OCI-LY7 (cell line): ENCODE results near the gene CARD6. TPM values are rescaled to one million over a fixed set of nuclear protein-coding genes. Genes with fewer than 3 reads are reported as not detected.

Source experiments
- BruUV-seq: library from RNA; stranded (reverse); fragments of 400-500 nt; replicated peaks from 2 replicates; lab custom pipeline; 2021; lab: Mats Ljungman, UMichigan
- CTCF ChIA-PET: fragments of 300-600 bp; sonication (Branson Sonifier 250); formaldehyde crosslinking; loops from one replicate; lab custom pipeline; 2022; ENCODE audit warnings: antibody characterized with exemption; ENCODE audit not compliant: unreplicated experiment; lab: Charles Lee
- POLR2A ChIA-PET: fragments of 300-600 bp; sonication (Branson Sonifier 250); formaldehyde crosslinking; loops from one replicate; lab custom pipeline; 2022; ENCODE audit warnings: antibody characterized with exemption; lab: Charles Lee
- DNase-seq: peaks from one replicate; pipeline ENCODE4 v3.0.0-alpha.2; 2015; ENCODE audit warnings: low spot score
- H2AFZ ChIP-seq: fragments of 200-600 bp; sonication (generic), shearing (Covaris generic); 2 replicates; pipeline ENCODE4 v1.6.1; 2014; ENCODE audit warnings: mild to moderate bottlenecking, antibody characterized with exemption, low read length, moderate library complexity
- H3K27ac ChIP-seq: fragments of 200-600 bp; sonication (generic); 2 replicates; pipeline ENCODE4 v1.5.1; 2014; ENCODE audit warnings: mixed run types, low read depth, mild to moderate bottlenecking, moderate library complexity, low read length, inconsistent platforms; ENCODE audit not compliant: poor library complexity, severe bottlenecking
- H3K36me3 ChIP-seq: fragments of 200-600 bp; sonication (generic); 2 replicates; pipeline ENCODE4 v1.6.1; 2014; ENCODE audit warnings: mild to moderate bottlenecking, antibody characterized with exemption, low read length, moderate library complexity, mixed read lengths; ENCODE audit not compliant: insufficient read depth
- H3K4me1 ChIP-seq: fragments of 200-600 bp; sonication (generic); 2 replicates; pipeline ENCODE4 v1.5.1; 2014; ENCODE audit warnings: mild to moderate bottlenecking, low read length; ENCODE audit not compliant: insufficient read depth, poor library complexity, severe bottlenecking
- H3K4me2 ChIP-seq: fragments of 200-600 bp; sonication (generic); 2 replicates; pipeline ENCODE4 v1.6.1; 2014; ENCODE audit warnings: mild to moderate bottlenecking, low read length
- H3K4me3 ChIP-seq: fragments of 200-600 bp; sonication (generic); 2 replicates; pipeline ENCODE4 v1.5.1; 2014; ENCODE audit warnings: mild to moderate bottlenecking, low read depth, low read length; ENCODE audit not compliant: poor library complexity, severe bottlenecking
- H3K79me2 ChIP-seq: fragments of 200-600 bp; sonication (generic); 2 replicates; pipeline ENCODE4 v1.6.1; 2016; ENCODE audit warnings: low read depth, mild to moderate bottlenecking, low read length, moderate library complexity, mixed read lengths; ENCODE audit not compliant: insufficient read depth
- H3K9me2 ChIP-seq: fragments of 200-600 bp; sonication (generic); 2 replicates; pipeline ENCODE4 v1.6.1; 2016; ENCODE audit warnings: mild to moderate bottlenecking, low read length, mixed read lengths; ENCODE audit not compliant: insufficient read depth
- H3K9me3 ChIP-seq: fragments of 200-600 bp; sonication (generic); 2 replicates; pipeline ENCODE4 v1.6.1; 2014; ENCODE audit warnings: mild to moderate bottlenecking, mixed run types, low read length, mixed read lengths
- H4K20me1 ChIP-seq: fragments of 200-600 bp; sonication (generic); 2 replicates; pipeline ENCODE4 v1.6.1; 2014; ENCODE audit warnings: mild to moderate bottlenecking, antibody characterized with exemption, low read length, moderate library complexity, mixed read lengths; ENCODE audit not compliant: insufficient read depth
- CTCF ChIP-seq: fragments of 200-600 bp; sonication (generic); conservative IDR thresholded peaks from 2 replicates; pipeline ENCODE4 v1.5.1; 2014; ENCODE audit warnings: mild to moderate bottlenecking, antibody characterized with exemption, low read length, moderate library complexity, mixed read lengths
- EZH2phosphoT487 ChIP-seq: fragments of 200-600 bp; sonication (generic); IDR thresholded peaks from 2 replicates; pipeline ENCODE4 v1.6.1; 2018; ENCODE audit warnings: low read depth, borderline replicate concordance, mild to moderate bottlenecking, mixed run types, antibody characterized with exemption, low read length, moderate library complexity, mixed read lengths
- intact Hi-C: fragments of 100-400 bp; cut with micrococcal nuclease; formaldehyde crosslinking; loops from one replicate; pipeline ENCODE4 v1.10.0; 2022; ENCODE audit not compliant: unreplicated experiment
- small RNA-seq: library from RNA; depleted of rRNA; stranded (forward); fragments of <200 nt; gene quantifications from one replicate; pipeline ENCODE3, GENCODE V24; 2014
- total RNA-seq, 2 experiments: library from RNA; depleted of rRNA in 1 of 2; stranded (reverse); fragments of >200 nt in 1 of 2; shearing (Covaris generic) in 1 of 2; gene quantifications; 2 replicates each; pipeline ENCODE4 v1.2.3, GENCODE V29; 2014 to 2022

The CARD6 gene
- total RNA-seq, 2 experiments from 2014 or later = 0.53 to 1.1 TPM

- no peaks in the 10 kb centered on the region for H3K4me1 ChIP-seq
- no peaks in the 10 kb centered on the region for H3K79me2 ChIP-seq
- no peaks in the 10 kb centered on the region for H3K36me3 ChIP-seq
- no peak within 1 kb of the TSS for H3K4me2 ChIP-seq
- intact Hi-C loops = loop anchor here (10.0 kb wide), 1 partner anchor 926 kb away; no protein-coding TSS in a partner anchor
- no peak within 1 kb of the TSS for H3K4me3 ChIP-seq
- no peaks in the 10 kb centered on the region for H3K9me3 ChIP-seq
- H4K20me1 ChIP-seq = no peaks in the 10 kb centered on the region
- no peak within 1 kb of the TSS for H2AFZ ChIP-seq
- CTCF ChIA-PET = no interaction called here
- no peak within 1 kb of the TSS for H3K27ac ChIP-seq
- POLR2A ChIA-PET = interaction anchor here (0.7 to 1.0 kb wide), 2 partner anchors 61 to 139 kb away, joined by 3 to 6 read pairs; no protein-coding TSS in a partner anchor
- TF ChIP-seq EZH2phosphoT487 = no peak
- no peak for TF ChIP-seq CTCF
- DNase-seq = no peak
- no peaks in the 10 kb centered on the region for H3K9me2 ChIP-seq
- BruUV-seq = no TSS peak
These were observed 68.1 kb downstream of the CARD6 start, which contains the start of gene C7 for GRCh38 chr5:40909264-40909663. Gene C7 (plus strand): TSS chr5:40909497. CDS start chr5:40909611, 114 bp downstream.

DNA sequence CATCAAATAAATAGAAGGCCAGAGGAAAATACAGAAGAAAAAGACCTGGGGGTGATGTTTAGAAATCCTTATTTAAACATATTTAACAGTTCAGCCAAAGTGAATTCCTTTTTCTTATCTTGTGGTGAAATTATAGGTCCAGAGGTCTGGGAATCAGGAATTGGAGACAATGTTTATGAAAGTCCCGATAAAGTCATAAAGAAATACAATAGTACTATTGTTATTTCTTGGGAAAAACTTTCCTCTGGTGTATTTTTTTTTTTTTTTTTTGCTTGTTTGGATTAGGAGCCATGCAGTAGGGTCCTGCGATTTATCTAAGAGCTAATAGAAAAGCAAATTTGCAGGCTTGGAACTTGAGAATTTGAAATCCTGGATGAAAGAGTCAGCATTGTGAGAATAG lies 68.6 kb downstream of the CARD6 start:
- no peaks in the 10 kb centered on the region for H3K36me3 ChIP-seq
- ChIA-PET POLR2A (interaction anchor here (0.5 to 1.0 kb wide), 3 partner anchors 60 to 360 kb away, joined by 3 to 6 read pairs (median 4); no protein-coding TSS in a partner anchor), CTCF (no interaction called here)
- H4K20me1 ChIP-seq = no peaks in the 10 kb centered on the region
- H3K4me2 ChIP-seq = no peak overlapping the region
- no TSS peak for BruUV-seq
- TF ChIP-seq EZH2phosphoT487 (no peak), CTCF (no peak)
- H3K79me2 ChIP-seq = no peaks in the 10 kb centered on the region
- H3K4me1 ChIP-seq = no peaks in the 10 kb centered on the region
- intact Hi-C loops = loop anchor here (10.0 kb wide), 1 partner anchor 925 kb away; no protein-coding TSS in a partner anchor
- H3K9me3 ChIP-seq = no peaks in the 10 kb centered on the region
- H2AFZ ChIP-seq = no peak overlapping the region
- no peak overlapping the region for H3K27ac ChIP-seq
- H3K4me3 ChIP-seq = no peak overlapping the region
- DNase-seq = no peak
- no peaks in the 10 kb centered on the region for H3K9me2 ChIP-seq

Small RNA genes within 50 kb of the gene (small RNA-seq; reads per million reads assigned to genes)
- gene SNORD72 = 70.7 reads per million, percentile 99 among the genes with 10 or more reads in this experiment

Other genes with a start within 250 kb of the CARD6 start
- gene PTGER4, start 161.5 kb upstream of the CARD6 start, total RNA-seq (2014; rRNA removed; shearing (Covaris generic)) = 1.4 and 2.0 TPM in 2 replicates
- 0.49 TPM in 1 of 2 replicates, not detected in the other for gene PTGER4, start 161.5 kb upstream of the CARD6 start, total RNA-seq (2022)
- 15.9 and 22.9 TPM in 2 replicates for gene TTC33, start 85.4 kb upstream of the CARD6 start, total RNA-seq (2014; rRNA removed; shearing (Covaris generic))
- gene TTC33, start 85.4 kb upstream of the CARD6 start, total RNA-seq (2022) = 18.7 and 20.5 TPM in 2 replicates
- 17.9 and 30.0 TPM in 2 replicates for gene PRKAA1, start 43.0 kb upstream of the CARD6 start, total RNA-seq (2014; rRNA removed; shearing (Covaris generic))
- 46.3 and 47.5 TPM in 2 replicates for gene PRKAA1, start 43.0 kb upstream of the CARD6 start, total RNA-seq (2022)
- gene RPL37, start 6.1 kb upstream of the CARD6 start, total RNA-seq (2014; rRNA removed; shearing (Covaris generic)) = 2,743 and 2,779 TPM in 2 replicates
- gene RPL37, start 6.1 kb upstream of the CARD6 start, total RNA-seq (2022) = 1,857 and 1,905 TPM in 2 replicates
- gene C7, start 68.1 kb downstream of the CARD6 start, total RNA-seq (2014; rRNA removed; shearing (Covaris generic)) = not detected in 2 replicates
- not detected in 2 replicates for gene C7, start 68.1 kb downstream of the CARD6 start, total RNA-seq (2022)
- not detected in 2 replicates for gene MROH2B, start 230.0 kb downstream of the CARD6 start, total RNA-seq (2014; rRNA removed; shearing (Covaris generic))
- gene MROH2B, start 230.0 kb downstream of the CARD6 start, total RNA-seq (2022) = not detected in 2 replicates